HG02623 (cell line): ENCODE measurements around the gene GGT6.

ENCODE experiments used
- ATAC-seq: cut with Tn5 transposase; IDR thresholded peaks from one replicate; pipeline ENCODE4 v1.9.1; 2021; ENCODE audit warnings: moderate library complexity; ENCODE audit not compliant: unreplicated experiment

Gene GGT6

GRCh38 chr17:4554997-4555799 lies 5.2 kb downstream of the GGT6 start, which contains the start of gene MYBBP1A:
MYBBP1A (minus strand) TSS chr17:4555384; CDS start chr17:4555324, 60 bp downstream.
- peak; percentile 79 for ATAC-seq

GRCh38 chr17:4554441-4554996 lies 5.9 kb downstream of the GGT6 start:
- peak; percentile 8 for ATAC-seq

GRCh38 chr17:4553669-4554068 lies 6.7 kb downstream of the GGT6 start:
- ATAC-seq: no peak

GRCh38 chr17:4551796-4552525 lies 8.4 kb downstream of the GGT6 start:
- no peak for ATAC-seq

GRCh38 chr17:4551141-4551540 lies 9.2 kb downstream of the GGT6 start:
- ATAC-seq: no peak

- ATAC-seq: no peak
These were observed 9.8 kb downstream of the GGT6 start for GRCh38 chr17:4550534-4551039.

- ATAC-seq: no peak
These were observed 10.4 kb downstream of the GGT6 start for GRCh38 chr17:4549781-4550533.

GRCh38 chr17:4548721-4549531 lies 11.5 kb downstream of the GGT6 start:
- ATAC-seq: no peak

GRCh38 chr17:4548061-4548461 lies 12.3 kb downstream of the GGT6 start:
- no peak for ATAC-seq

GRCh38 chr17:4547118-4547906 lies 13.1 kb downstream of the GGT6 start:
- ATAC-seq: no peak

GRCh38 chr17:4545217-4545951 lies 15.0 kb downstream of the GGT6 start:
- ATAC-seq: no peak

- ATAC-seq: no peak
These were observed 15.5 kb downstream of the GGT6 start for GRCh38 chr17:4544951-4545216.

GRCh38 chr17:4544135-4544950 lies 16.0 kb downstream of the GGT6 start:
- no peak for ATAC-seq

GRCh38 chr17:4543557-4544026 lies 16.8 kb downstream of the GGT6 start:
- no peak for ATAC-seq

GRCh38 chr17:4542726-4543191 lies 17.6 kb downstream of the GGT6 start:
- ATAC-seq: no peak

- no peak for ATAC-seq
These were observed 18.2 kb downstream of the GGT6 start for GRCh38 chr17:4542003-4542725.

- no peak for ATAC-seq
These were observed 18.9 kb downstream of the GGT6 start for GRCh38 chr17:4541328-4542002.
